IPS-NIHi7 (cell line): ENCODE measurements around the gene SPARC.

ENCODE experiments used
- DNase-seq: peaks from one replicate; pipeline ENCODE4 v3.0.0; 2012; ENCODE audit warnings: mixed read lengths; ENCODE audit errors: extremely low spot score

SPARC gene

DNA sequence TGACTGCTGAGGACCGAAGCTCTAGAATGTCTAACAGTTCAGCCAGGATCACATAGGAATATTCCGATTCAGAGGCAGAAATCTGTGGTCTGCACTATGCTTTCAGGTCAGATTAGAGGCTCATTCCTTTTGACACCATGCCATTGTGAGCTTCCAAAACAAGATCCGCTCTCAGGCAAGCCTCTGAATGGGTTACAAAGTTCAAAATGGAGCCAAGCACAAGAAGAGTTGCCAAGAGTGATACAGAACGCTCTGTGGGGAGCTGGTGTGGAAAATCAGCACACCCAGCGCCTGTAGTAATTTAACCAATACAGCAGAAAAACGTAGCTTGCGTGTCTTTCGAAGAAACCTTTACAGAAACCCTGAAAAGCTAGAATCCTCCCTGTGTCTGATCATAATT, 62.2 kb downstream of the SPARC start:
- DNase-seq = no peak

DNA sequence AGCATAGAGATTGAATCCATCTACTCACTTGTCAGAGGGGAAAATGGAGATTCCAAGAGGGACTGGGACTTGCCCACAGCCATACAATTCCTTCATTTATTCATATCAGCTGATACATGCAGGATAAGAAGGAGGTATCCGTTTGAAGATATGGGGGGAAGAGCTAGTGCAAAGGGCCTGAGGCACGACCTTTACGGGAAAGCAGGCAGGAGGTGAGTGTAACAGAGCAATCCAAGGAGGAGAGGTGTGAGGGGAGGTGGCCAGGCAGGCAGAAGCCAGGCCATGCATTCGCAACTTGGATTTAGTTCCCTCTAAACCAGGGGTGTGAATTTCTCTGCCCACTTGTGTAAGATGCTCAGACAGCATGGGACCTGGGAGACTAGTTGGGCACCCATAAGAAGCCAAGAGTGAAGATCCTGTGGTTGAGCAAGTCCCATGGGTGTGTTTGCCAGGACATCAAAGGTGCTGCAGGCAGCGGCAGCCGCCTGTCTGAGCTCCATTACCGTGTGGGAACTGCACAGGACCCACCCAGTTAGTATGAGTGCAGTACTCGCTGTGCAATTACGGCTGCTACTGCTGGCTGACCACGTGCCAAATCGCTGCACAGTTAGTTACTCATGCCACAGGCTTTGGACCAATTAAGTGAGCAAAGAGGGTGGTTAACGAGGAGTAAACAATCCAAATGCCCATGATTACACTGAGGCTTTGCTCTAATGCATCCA, 64.2 kb downstream of the SPARC start:
- no peak for DNase-seq

DNA sequence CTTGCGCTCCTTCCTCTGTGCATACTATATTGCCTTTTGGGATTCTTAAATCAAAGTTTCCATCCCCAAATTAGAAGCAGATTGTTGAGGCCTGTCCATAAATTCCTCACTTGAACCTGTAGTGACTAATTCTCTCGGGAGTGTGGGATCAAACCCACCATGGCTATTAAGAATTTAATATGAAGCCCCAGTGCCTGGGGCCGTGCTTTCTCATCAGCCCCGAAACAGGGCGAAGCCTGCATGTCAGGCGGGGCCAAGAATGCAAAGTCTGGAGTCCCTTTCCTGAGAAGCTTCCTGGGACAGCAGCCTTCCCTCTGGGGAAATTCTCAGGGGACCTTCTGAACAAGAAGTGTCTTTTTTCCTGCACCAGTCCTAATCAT, 66.3 kb downstream of the SPARC start:
- DNase-seq = no peak

DNA sequence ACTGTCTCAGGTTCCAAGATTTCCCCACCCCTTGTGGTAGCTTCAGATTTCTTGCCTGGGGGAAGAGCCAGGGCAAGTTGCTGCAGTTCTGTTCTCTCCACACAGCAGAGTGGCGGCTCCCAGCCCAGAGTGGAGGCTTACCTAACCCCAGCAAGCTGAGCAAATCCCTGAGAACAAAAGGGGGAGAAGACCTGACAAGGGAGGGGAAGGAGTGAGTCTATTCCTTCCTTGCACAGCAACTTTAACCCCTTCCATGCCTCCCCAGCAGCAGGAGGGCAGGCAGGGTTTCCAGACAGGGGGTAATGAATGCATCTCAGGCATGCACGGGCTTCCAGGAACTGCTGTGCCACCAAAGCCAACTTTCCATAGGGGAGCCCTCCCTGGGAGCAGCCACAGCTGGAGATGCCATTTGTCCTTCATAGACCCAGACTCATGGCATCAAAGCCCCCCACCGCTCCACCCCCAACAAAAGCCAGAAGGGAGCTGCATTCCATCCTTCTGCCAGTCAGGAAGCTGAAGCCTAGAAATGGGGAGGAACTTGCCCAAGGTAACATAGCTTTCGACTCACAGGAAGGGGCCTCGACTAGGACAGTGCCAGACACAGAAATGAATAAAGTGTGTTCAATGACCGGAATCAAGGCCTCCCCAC, 66.8 kb downstream of the SPARC start:
- peak; percentile 71 for DNase-seq

DNA sequence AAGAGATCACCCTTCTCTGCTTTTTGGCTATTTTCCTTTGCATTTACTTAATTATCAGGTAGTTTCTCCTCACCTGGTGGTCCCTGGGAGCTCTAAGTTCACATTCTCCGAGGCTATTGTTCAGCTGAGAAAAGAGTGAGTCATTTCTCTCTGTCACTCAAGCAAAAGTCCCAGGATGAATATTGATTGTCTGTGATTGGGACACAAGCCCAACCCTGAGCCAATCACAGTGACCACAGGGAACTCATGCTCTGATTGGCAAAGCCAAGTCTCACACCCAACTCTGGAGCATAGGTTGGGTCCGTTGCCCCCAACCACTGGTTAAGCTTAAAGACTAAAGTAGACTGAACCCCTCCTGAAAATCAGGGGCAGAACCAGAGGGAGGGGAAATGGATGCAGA, 67.8 kb downstream of the SPARC start:
- no peak for DNase-seq

DNA sequence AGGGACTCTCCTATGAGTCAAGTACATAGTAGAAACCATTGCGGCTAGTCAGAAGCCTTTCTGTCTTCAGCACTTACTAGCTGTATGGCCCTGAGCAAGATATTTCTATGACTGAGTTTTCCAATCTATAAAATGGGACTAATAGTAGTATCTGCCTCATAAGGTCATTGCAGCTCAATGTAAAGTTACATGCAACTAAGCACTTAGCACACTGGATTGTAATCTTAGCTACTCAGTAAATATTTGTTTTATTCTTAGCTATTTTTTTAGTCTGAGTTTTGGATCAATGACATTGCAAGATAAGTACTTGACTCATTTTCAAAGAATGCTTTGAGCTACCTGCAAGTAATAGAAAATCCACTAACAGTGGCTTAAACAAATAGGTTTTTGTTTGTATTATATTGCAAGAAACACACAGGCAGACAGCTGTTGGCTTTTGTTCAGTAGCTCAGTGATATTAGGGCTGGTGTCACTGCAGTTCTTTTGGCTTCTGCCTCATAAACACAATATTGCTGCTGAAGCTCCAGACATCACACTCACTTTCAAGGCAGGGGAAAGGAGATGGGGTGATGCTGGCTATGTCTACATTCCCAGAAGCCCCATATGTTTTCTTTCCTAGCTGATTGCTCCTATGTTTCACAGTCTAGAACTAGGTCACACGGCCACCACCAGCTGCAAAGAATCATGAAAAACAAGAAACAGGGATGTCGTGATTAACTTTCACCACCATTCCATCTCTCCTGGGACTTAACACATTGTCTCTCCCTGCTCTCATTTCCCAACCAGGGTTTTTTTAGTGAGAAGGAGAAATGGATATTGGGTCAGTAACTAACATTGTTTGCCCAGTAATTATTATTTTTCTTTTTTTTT, 68.6 kb downstream of the SPARC start:
- no peak for DNase-seq

DNA sequence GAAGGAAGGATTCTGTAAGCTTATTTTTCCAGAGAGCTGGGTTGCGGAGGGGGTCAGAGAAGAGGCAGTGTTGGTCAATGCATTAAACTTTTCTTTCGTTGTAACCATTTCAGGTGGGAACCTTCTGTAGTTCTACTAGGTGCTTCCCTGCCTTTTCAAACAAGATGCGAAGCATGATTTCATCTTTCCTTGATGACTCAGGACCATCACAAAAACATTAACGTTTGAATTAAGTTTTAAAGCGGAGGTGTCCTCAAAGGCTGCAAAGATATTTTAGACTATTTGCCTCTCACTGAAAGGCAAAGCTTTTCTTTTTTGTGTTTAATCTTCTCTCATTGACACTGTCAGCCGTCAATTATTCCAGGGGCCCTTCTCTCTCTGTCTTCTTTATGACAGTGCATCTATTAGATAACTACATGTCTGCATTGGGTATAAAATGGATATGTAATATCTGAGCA, 69.3 kb downstream of the SPARC start:
- no peak for DNase-seq

DNA sequence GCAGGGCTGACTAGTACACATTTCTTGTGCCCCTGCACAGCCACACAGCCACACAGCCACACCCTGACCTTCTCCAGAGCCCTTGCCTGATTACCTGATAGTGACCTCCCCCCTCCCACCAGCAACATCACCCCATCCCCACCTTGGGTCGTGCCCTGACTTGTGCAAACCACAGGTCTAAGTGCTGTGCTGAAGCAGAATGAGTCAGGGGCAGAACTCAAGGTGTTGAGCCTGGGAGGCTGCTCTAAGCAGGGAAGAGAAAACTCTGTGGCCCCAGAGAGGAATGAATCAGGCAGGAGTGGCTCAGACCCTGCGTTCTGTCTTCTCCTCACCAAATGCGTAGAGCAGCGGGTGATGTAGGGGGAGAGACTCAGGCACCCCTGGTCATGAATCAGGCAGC, 71.3 kb downstream of the SPARC start:
- no peak for DNase-seq

DNA sequence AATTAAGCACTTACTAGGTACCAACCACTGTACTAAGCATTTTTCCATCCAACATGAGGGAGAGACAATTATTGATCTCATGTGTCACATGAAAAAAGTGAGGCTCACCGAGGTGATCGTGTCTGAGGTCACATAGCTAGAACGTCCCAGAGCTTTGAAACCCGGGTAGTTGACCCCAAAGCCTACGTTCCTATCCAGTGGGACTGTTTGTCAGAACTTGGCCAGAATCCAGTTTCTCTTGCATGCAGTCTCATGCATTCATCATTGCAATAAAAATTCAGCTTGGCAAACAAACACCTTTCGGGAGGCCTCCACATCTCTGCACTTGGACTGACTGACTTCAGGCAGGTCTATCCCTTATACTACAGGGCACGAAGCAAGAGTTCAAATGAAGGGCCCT, 72.2 kb downstream of the SPARC start:
- DNase-seq = no peak

DNA sequence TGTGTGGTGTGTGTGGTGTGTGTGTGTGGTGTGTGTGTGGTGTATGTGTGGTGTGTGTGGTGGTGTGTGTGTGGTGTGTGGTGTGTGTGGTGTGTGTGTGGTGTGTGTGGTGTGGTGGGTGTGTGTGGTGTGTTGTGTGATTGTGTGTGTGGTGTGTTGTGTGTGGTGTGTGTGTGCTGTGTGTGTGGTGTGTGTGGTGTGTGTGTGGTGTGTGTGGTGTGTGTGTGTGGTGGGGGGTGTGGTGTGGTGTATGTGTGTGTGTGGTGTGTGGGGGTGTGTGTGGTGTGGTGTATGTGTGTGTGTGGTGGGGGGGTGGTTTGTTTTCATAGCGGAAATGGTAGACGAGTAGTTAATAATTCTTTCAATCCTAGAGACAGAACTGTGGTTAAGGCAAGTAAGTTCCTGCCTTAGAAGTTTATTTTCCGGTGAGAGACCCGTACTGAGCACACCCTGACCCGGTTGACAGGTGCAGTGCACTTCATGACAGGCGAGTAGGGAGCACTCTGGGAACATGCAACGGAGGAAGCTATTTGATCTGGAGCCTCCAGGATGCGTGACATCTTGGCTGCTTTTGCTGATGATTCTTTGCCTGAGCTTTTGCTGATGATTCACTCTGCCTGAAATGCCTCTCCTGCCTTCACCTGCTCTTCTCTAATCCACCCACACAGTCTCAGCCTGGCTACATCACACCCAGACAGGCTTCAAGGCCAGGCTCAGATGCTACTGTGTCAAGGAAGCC, 73.9 kb downstream of the SPARC start:
- peak; percentile 30 for DNase-seq

DNA sequence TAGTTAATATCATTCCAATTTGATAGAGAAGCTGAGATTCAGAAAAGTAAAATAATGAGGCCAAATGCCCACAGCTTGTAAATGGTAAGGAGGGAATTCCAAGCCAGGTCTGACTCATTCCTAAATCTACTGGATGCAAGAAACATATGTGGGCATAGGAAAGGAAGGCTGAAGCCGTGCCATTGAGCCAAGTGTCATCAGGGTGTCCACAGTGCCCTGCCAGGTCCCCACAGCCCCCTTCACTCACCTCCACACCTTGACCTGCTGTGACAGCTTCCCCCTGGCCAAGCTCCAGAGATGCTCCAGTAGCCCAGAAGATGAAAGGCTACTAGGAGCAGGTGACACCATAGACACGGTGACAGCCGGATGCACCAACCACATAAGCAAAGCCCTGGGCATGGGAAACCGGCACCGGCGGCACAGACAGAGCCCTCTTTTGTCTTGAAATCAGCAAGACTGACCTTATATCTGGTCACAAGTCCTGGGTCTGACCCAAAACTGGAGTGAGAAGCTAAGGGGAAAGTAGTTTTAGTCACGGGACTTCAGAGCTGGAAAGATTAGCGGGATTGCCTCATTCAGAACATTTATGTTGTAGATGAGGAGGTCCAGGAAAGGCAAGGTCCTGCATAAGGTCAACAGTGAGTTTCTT, 75.5 kb downstream of the SPARC start:
- no peak for DNase-seq
